ENCODE measurements around the gene ACP7. TPM values are rescaled to one million over a fixed set of nuclear protein-coding genes. Genes with fewer than 3 reads are reported as not detected.

ACP7 gene
- total RNA-seq, 1 donor from 2014 or later, result not detected

DNA sequence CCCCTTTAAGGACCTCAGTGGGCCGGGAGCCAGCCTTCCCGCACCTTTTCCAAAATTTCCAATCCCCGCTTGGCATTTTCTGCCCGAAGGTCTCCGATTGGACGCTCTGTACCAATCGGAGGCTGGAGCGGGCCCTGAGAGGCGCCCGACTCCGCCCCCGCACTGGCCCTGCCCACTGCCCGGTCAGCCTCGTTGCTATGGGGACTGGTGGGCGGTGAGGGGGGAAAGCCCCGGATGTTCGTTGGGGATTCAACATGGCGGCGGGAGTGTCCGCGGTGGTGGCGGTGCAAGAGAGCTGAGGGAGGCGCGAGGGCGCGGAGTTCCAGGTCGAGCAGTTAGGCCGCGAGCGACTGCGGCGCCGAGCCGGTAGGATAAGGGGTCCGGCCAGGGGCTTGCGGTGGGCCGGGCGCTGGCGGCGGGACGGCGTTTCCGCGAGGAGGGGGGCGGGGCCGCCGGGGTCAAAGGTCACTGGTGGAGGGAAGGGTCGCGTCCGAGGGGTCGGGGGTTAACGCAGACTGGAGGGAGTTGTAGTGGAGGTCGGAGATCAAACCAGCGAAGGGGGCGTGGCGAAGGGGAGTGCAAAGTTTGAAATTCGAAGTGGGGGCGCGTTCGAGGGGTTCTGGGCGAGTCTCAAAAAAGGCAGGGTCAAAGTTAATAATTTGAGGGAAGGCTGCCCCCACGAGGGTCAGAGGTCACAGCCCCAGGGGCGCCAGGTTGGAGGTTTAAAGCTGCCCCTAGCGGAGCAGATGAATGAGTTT is 41.6 kb downstream of the ACP7 start, which contains the start of gene PAK4:
Gene PAK4 (plus strand): TSS at position 233 of the 758 bp plus-strand sequence. CDS start 43,768 bp downstream, outside the sequence.
- intact Hi-C loops (cut with DNase I), result loop anchor here (5.0 to 10.0 kb wide), 2 partner anchors 287 to 409 kb away; partner anchors contain the start of genes EID2B and PLEKHG2
- ATAC-seq (peak; percentile 100), DNase-seq (ENCODE audit: missing footprints) (peak; percentile 98)

GRCh38 chr19:39126312-39127187 is 42.4 kb downstream of the ACP7 start:
- DNase-seq (ENCODE audit: missing footprints) (no peak), ATAC-seq (no peak)
- intact Hi-C loops (cut with DNase I), result loop anchor here (5.0 to 10.0 kb wide), 2 partner anchors 286 to 408 kb away; partner anchors contain the start of genes EID2B and PLEKHG2

DNA sequence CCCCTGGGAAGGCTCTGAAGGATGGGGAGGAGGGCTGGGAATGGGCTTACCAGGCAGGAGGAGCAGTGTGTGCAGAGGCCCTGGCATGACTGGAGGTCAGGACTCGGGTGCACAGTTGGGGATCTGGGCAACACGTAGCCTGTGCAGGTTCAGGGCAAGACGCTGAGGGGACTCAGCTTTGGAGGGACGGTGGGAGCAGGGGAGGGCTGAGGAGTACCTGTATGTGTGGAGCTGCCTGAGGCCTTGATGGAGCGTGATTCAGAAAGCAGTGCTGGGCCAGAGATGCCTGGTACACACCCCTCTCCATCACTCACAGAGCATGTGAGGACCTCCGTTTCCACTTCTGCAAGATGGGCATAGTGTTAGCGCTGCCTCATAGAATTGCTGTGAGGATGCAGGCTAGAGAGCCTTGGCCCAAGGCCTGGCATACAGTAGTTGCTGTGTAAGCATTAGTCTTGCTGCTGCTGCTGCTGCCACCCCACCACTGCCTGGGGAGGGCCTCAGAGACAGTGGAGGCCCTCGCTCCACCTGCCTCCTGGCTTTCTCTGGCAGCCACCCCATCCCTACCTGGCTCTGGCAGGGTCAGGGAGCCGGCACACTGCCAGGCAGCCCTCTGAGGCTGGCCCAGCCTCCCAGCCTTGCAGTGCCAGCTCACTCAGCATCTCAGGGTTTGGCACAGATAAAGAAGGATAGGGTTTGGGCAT is 43.8 kb downstream of the ACP7 start:
- DNase-seq (ENCODE audit: missing footprints) (no peak), ATAC-seq (no peak)
- intact Hi-C loops (cut with DNase I), result loop anchor here (5.0 to 10.0 kb wide), 2 partner anchors 284 to 407 kb away; partner anchors contain the start of genes EID2B and PLEKHG2

GRCh38 chr19:39128516-39129079 is 44.4 kb downstream of the ACP7 start:
- intact Hi-C loops (cut with DNase I), result loop anchor here (5.0 to 10.0 kb wide), 2 partner anchors 284 to 406 kb away; partner anchors contain the start of genes EID2B and PLEKHG2
- ATAC-seq, result no peak

DNA sequence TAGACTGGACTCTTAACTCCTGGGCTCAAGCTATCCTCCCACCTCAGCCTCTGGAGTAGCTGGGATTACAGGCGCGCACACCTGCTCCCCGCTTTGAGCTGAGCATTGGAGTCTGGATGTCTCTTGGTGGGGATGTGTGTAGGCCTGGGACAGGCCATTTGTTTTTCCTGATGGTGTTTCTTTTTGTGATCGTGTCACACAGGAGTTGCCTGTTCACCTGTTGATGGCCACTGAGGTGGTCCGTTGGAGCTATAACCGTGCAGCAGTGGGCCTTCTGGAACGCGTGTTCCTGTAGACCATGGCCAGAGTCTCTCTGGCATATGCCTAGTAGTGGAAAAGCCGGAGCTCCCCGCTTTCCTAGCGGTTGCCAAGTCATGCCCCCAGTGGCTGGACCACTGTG is 44.9 kb downstream of the ACP7 start:
- no peak for ATAC-seq
- DNase-seq (ENCODE audit: missing footprints), result no peak
- intact Hi-C loops (cut with DNase I), result loop anchor here (5.0 to 10.0 kb wide), 2 partner anchors 283 to 406 kb away; partner anchors contain the start of genes EID2B and PLEKHG2

More at GRCh38 chr19:39128516-39129079, 44.4 kb downstream of the ACP7 start:
- DNase-seq (ENCODE audit: missing footprints), result peak; percentile 11

GRCh38 chr19:39130337-39131254 is 46.4 kb downstream of the ACP7 start:
- DNase-seq (ENCODE audit: missing footprints), result no peak
- no peak for ATAC-seq
- intact Hi-C loops (cut with DNase I), result no loop called here

GRCh38 chr19:39131255-39131755 is 47.1 kb downstream of the ACP7 start:
- intact Hi-C loops (cut with DNase I), result no loop called here
- ATAC-seq, result peak; percentile 61
- peak; percentile 75 for DNase-seq (ENCODE audit: missing footprints)

- ATAC-seq, result no peak
- intact Hi-C loops (cut with DNase I), result no loop called here
- no peak for DNase-seq (ENCODE audit: missing footprints)
Measured at GRCh38 chr19:39132344-39132969, 48.3 kb downstream of the ACP7 start.

DNA sequence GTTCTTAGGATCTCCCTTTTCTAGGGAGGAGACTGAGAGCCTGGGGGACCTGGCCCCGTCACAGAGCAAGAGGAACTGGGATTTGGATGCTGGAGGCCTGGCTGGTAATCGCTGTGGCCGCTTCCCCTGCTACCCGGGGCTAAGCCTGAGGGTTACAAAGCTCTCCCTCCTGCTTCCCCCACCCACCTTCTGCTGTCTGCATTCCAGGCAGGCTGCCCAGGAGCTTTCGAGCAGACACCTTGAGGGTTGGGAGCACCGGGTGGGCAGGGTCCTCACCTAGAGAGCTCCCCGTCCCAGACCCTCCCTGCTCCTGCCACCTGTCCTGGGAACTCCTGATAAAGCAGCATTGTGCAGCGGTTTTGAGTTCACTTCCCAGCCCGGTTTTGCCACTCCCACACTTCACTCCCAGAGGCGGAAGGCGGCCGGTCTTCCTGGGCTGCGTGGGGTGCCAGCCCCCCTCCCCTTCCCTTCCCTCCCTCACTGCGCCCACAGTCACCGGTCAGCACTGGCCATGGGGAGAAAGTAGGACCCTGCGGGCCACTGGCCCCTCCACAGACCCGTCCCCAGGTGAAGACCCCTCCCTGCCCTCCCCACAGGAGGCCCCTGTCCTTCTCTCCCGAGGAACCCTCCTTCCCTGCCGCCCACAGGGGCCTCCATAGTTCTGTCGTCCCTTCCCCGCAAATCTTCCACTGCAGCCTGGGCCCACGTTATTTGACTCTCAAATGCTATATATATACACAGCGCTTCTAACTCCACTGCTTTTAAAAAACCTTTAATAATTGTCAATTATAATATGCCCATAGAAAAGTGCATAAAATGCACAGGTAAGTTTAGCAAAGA is 49.5 kb downstream of the ACP7 start:
- ATAC-seq, result no peak
- DNase-seq (ENCODE audit: missing footprints), result peak; percentile 63
- intact Hi-C loops (cut with DNase I), result no loop called here

- no peak for ATAC-seq
- peak; percentile 11 for DNase-seq (ENCODE audit: missing footprints)
- intact Hi-C loops (cut with DNase I), result no loop called here
Measured at GRCh38 chr19:39135701-39136100, 51.5 kb downstream of the ACP7 start.

- DNase-seq (ENCODE audit: missing footprints) (peak; percentile 9), ATAC-seq (peak; percentile 14)
- intact Hi-C loops (cut with DNase I), result no loop called here
Measured at GRCh38 chr19:39136225-39136940, 52.2 kb downstream of the ACP7 start.

- DNase-seq (ENCODE audit: missing footprints) (peak; percentile 53), ATAC-seq (no peak)
- intact Hi-C loops (cut with DNase I), result no loop called here
Measured at GRCh38 chr19:39137131-39137530, 53.0 kb downstream of the ACP7 start.

DNA sequence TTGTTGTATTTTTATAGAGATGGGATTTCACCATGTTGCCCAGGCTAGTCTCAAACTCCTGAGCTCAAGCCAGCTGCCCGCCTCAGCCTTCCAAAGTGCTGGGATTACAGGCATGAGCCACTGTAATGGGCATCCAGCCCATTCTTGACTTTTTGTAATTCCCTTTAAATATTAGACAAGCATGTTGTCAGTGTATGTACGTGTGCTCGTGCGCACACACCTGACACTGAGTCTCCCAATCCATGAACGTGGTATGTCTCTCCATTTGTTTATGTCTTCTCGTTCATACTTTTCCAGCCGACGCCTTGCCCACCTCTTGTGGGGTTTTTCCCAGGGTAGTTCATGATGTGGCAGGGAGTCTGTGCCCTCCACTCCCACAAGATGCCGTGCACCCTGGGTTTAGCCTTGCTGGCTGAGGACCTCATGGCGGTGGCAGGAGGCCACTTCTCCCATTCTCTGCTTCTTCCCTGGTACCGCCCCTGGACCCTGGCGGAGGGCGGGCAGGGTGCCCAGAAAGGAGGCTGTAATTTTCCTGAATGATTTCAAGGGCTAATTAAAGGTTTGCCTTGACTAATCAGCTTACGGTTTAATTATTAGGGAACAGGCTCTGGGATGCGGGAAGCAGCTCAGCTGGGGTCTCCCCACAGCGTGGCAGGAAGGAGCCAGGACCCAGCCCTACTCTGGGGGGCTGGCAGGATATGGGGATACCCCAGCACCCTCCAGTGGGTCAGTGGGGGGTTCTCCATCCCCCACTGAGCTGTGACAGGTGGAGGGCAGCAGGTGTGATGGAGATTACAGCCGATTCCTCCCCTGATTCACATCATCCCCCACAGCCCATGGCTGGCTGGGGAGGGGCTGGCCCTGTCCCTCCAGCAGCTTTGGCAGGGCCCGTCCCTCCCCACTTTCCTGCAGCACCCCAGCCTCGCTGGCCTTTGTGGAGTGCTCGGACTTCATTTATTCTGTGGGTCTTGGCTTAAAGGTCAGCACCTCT is 54.3 kb downstream of the ACP7 start:
- peak; percentile 54 for DNase-seq (ENCODE audit: missing footprints)
- no peak for ATAC-seq
- intact Hi-C loops (cut with DNase I), result no loop called here

DNA sequence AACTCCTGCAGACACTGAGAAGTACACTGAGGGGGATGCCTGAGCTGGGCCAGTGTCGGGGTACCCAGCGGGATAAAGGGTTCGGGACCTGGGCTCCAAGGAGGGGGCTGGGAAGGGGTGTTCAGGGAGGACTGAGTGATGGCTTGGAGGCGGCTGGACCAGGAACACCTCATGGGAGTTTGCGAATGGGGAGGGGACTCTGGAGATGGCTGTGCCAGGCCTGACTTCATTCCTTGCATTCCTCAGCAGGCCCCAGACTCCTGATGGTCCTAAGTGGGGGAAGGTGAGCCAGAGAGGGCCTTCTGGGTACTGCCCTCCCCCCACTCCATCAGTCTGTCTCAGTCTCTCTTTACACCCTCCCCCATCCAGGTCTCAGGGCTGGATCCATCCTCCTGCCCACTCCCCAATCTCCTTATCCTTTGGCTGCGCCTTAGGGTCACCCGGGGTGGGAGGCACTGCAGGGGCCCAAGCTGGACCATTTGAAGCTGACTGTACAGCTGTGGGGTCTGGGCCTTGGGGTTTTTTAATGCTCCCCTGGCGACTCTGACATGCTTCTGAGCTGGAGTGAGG is 55.2 kb downstream of the ACP7 start:
- intact Hi-C loops (cut with DNase I), result no loop called here
- DNase-seq (ENCODE audit: missing footprints) (peak; percentile 59), ATAC-seq (no peak)

All from Right ventricle myocardium inferior (tissue), 1 donor.